IPS-NIHi7 (cell line): ENCODE measurements around the gene PTPRN2.

Source experiments
- DNase-seq: peaks from one replicate; pipeline ENCODE4 v3.0.0; 2012; ENCODE audit warnings: mixed read lengths; ENCODE audit errors: extremely low spot score

The PTPRN2 gene

GRCh38 chr7:158489462-158490155 is 98.0 kb downstream of the PTPRN2 start:
- no peak for DNase-seq

GRCh38 chr7:158488181-158488971 is 99.2 kb downstream of the PTPRN2 start:
- no peak for DNase-seq

- DNase-seq = no peak
Observed at GRCh38 chr7:158487631-158488151, 99.9 kb downstream of the PTPRN2 start.

- no peak for DNase-seq
Observed at GRCh38 chr7:158486919-158487318, 100.7 kb downstream of the PTPRN2 start.

- DNase-seq = no peak
Observed at GRCh38 chr7:158484801-158485531, 102.7 kb downstream of the PTPRN2 start.

- no peak for DNase-seq
Observed at GRCh38 chr7:158482480-158482879, 105.1 kb downstream of the PTPRN2 start.

GRCh38 chr7:158479664-158480025 is 108.0 kb downstream of the PTPRN2 start:
- no peak for DNase-seq

GRCh38 chr7:158479021-158479663 is 108.5 kb downstream of the PTPRN2 start:
- no peak for DNase-seq

- no peak for DNase-seq
Observed at GRCh38 chr7:158477866-158478265, 109.8 kb downstream of the PTPRN2 start.

GRCh38 chr7:158476331-158476932 is 111.2 kb downstream of the PTPRN2 start:
- DNase-seq = no peak

GRCh38 chr7:158475679-158476052 is 112.0 kb downstream of the PTPRN2 start:
- no peak for DNase-seq

- no peak for DNase-seq
Observed at GRCh38 chr7:158475036-158475678, 112.5 kb downstream of the PTPRN2 start.

- no peak for DNase-seq
Observed at GRCh38 chr7:158474488-158474887, 113.1 kb downstream of the PTPRN2 start.

- DNase-seq = no peak
Observed at GRCh38 chr7:158473946-158474345, 113.7 kb downstream of the PTPRN2 start.

- DNase-seq = no peak
Observed at GRCh38 chr7:158473221-158473620, 114.4 kb downstream of the PTPRN2 start.

GRCh38 chr7:158472596-158472995 is 115.0 kb downstream of the PTPRN2 start:
- no peak for DNase-seq

GRCh38 chr7:158471716-158472115 is 115.9 kb downstream of the PTPRN2 start:
- no peak for DNase-seq

GRCh38 chr7:158470336-158470735 is 117.3 kb downstream of the PTPRN2 start:
- DNase-seq = no peak

GRCh38 chr7:158469396-158470051 is 118.1 kb downstream of the PTPRN2 start:
- no peak for DNase-seq

- DNase-seq = no peak
Observed at GRCh38 chr7:158468700-158469296, 118.8 kb downstream of the PTPRN2 start.
